HG02943 (cell line): ENCODE data around the gene CSTF1.
"Not testable (repeated sequence)": the region's sequence is repeated elsewhere in the genome, so short reads cannot be mapped to it uniquely, and the experiment has no call there.

Source experiments
- ATAC-seq: cut with Tn5 transposase; IDR thresholded peaks from one replicate; pipeline ENCODE4 v1.9.1; 2021; ENCODE audit warnings: mild to moderate bottlenecking, low read depth, moderate library complexity; ENCODE audit not compliant: unreplicated experiment

CSTF1 gene

GRCh38 chr20:56368351-56369134 is 23.9 kb upstream of the CSTF1 start:
- no peak for ATAC-seq

GRCh38 chr20:56369179-56369578 is 23.3 kb upstream of the CSTF1 start:
- no peak for ATAC-seq

GRCh38 chr20:56371977-56372376 is 20.5 kb upstream of the CSTF1 start:
- ATAC-seq, result no peak

- no peak for ATAC-seq
Observed at GRCh38 chr20:56372850-56373249, 19.6 kb upstream of the CSTF1 start.

GRCh38 chr20:56373942-56374341 is 18.5 kb upstream of the CSTF1 start:
- ATAC-seq, result no peak

- no peak for ATAC-seq
Observed at GRCh38 chr20:56376331-56376730, 16.1 kb upstream of the CSTF1 start.

GRCh38 chr20:56378386-56378785 is 14.1 kb upstream of the CSTF1 start:
- ATAC-seq, result no peak

- ATAC-seq, result no peak
Observed at GRCh38 chr20:56380375-56380774, 12.1 kb upstream of the CSTF1 start.

GRCh38 chr20:56381501-56381900 is 10.9 kb upstream of the CSTF1 start:
- no peak for ATAC-seq

- ATAC-seq, result no peak
Observed at GRCh38 chr20:56382696-56383095, 9.7 kb upstream of the CSTF1 start.

GRCh38 chr20:56383334-56383733 is 9.1 kb upstream of the CSTF1 start:
- ATAC-seq, result no peak

GRCh38 chr20:56385130-56385529 is 7.3 kb upstream of the CSTF1 start:
- no peak for ATAC-seq

- no peak for ATAC-seq
Observed at GRCh38 chr20:56386219-56386618, 6.2 kb upstream of the CSTF1 start.

- no peak for ATAC-seq
Observed at GRCh38 chr20:56388882-56389281, 3.6 kb upstream of the CSTF1 start.

GRCh38 chr20:56389807-56390206 is 2.6 kb upstream of the CSTF1 start:
- no peak for ATAC-seq

GRCh38 chr20:56390396-56390795 is 2.0 kb upstream of the CSTF1 start:
- not testable (repeated sequence) for ATAC-seq

GRCh38 chr20:56391037-56391436 is 1.4 kb upstream of the CSTF1 start:
- ATAC-seq, result no peak

- peak; percentile 45 for ATAC-seq
Observed at GRCh38 chr20:56391596-56392131, 781 bp upstream of the CSTF1 start.

- no peak for ATAC-seq
Observed at GRCh38 chr20:56392881-56393482, 537 bp downstream of the CSTF1 start.

- ATAC-seq, result no peak
Observed at GRCh38 chr20:56393653-56394052, 1.2 kb downstream of the CSTF1 start.

- ATAC-seq, result no peak
Observed at GRCh38 chr20:56395166-56395565, 2.7 kb downstream of the CSTF1 start.
